T1000 (cell line): ENCODE results near the gene CHRM5.

Experiments used
- DNase-seq: peaks from one replicate; lab custom pipeline; 2025; ENCODE audit warnings: mixed read lengths; lab: John Stamatoyannopoulos, UW

CHRM5 gene

GRCh38 chr15:34101366-34102174 lies 133.3 kb downstream of the CHRM5 start, which contains the start of the genes EMC7 and PGBD4:
EMC7 (minus strand) TSS chr15:34101862; CDS start chr15:34101839, 23 bp downstream.
PGBD4 (plus strand) TSS chr15:34102083; CDS start chr15:34102532, 449 bp downstream.
- peak; percentile 94 for DNase-seq

DNA sequence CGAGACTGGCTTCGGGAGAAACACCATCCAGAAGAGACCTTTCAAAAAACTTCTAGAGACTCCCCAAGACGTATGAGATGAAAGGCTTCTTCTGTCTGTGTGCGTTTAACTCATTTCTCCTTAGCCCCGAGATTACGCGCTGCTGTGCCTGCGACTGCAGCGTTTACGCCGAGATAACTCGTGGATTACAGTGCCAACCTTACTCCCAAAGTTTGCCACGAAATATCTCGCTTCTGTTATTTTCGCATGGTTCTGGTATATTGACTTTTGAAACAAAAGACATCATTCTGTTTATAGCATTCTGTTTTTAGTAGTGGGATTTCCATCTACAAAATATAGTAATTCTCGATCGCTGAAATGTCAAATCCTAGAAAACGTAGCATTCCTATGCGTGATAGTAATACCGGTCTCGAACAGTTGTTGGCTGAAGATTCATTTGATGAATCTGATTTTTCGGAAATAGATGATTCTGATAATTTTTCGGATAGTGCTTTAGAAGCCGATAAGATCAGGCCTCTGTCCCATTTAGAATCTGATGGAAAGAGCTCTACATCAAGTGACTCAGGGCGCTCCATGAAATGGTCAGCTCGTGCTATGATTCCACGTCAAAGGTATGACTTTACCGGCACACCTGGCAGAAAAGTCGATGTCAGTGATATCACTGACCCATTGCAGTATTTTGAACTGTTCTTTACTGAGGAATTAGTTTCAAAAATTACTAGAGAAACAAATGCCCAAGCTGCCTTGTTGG lies 134.1 kb downstream of the CHRM5 start:
- DNase-seq, result no peak

DNA sequence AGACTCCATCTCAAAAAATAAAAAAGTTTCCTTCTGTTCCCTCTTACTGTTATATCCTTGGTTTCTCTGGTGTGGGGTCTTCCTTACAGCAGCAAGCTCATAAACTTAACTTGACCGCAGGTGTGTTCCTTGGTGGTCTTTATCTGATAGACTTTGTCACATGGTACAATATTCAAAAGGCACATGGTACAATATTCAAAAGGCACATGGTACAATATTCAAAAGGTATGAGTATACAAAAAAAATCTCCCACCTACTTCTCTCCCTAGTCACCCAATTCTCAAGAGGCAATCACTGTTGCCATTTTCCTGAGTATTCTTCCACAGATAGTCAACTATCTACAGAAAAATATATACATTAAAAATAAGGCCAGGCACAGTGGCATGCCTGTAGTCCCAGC lies 138.1 kb downstream of the CHRM5 start:
- no peak for DNase-seq

- DNase-seq, result no peak
Observed at GRCh38 chr15:34107315-34107714, 139.0 kb downstream of the CHRM5 start.

- DNase-seq, result no peak
Observed at GRCh38 chr15:34109797-34110663, 141.7 kb downstream of the CHRM5 start.

- DNase-seq, result no peak
Observed at GRCh38 chr15:34111488-34111887, 143.2 kb downstream of the CHRM5 start.

DNA sequence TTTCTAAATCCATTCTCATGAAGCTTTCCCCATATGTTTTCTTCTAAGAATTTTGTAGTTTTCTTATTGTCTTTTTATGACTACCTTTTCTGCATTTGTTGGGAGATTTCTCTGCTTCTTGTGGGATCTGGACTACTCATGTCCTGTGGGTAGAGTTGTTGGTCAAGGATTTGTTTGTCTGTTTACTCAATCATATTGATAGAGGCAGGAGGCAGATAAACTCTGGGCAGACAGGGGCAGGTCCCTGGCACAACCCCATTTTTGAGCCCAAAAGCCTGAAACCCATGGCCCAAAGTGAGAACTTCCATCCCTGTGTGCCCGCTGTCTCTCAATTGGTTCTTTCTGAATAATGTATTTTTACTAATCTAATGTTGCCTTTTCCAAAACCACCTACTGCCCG lies 145.9 kb downstream of the CHRM5 start:
- DNase-seq, result no peak

- DNase-seq, result no peak
Observed at GRCh38 chr15:34114739-34115138, 146.4 kb downstream of the CHRM5 start.

GRCh38 chr15:34116620-34117019 lies 148.3 kb downstream of the CHRM5 start:
- DNase-seq, result no peak
